RWPE1 (cell line): Measurements from ENCODE around the gene PLXND1.

ENCODE experiments used
- CTCF ChIA-PET: fragments of 350-600 bp; sonication (Branson Sonifier 250); formaldehyde crosslinking; extraction: SDS; loops from one replicate; lab custom pipeline; 2021; lab: Yijun Ruan, JAX
- POLR2A ChIA-PET: fragments of 400-600 bp; formaldehyde crosslinking; extraction: SDS; loops from one replicate; lab custom pipeline; 2020; ENCODE audit warnings: antibody characterized with exemption; ENCODE audit not compliant: low non-redundant PET; lab: Yijun Ruan, JAX
- DNase-seq: peaks from one replicate; pipeline ENCODE4 v3.0.0; 2012; ENCODE audit warnings: low spot score
- H3K27ac ChIP-seq: fragments of 450-650 bp; 2 replicates; pipeline ENCODE4 v1.5.1; 2017
- CTCF ChIP-seq: fragments of 450-650 bp; conservative IDR thresholded peaks from 2 replicates; pipeline ENCODE4 v1.5.1; 2017; ENCODE audit warnings: low read depth, mild to moderate bottlenecking

The PLXND1 gene

GRCh38 chr3:129608936-129609590 lies 2.6 kb upstream of the PLXND1 start:
- ChIA-PET CTCF (no interaction called here), POLR2A (no interaction called here)
- TF ChIP-seq CTCF: no peak
- H3K27ac ChIP-seq: no peak overlapping the region
- DNase-seq: no peak

- TF ChIP-seq CTCF: no peak
- DNase-seq: no peak
- POLR2A ChIA-PET: no interaction called here
- H3K27ac ChIP-seq: no peak overlapping the region
- CTCF ChIA-PET: no interaction called here
Observed at GRCh38 chr3:129608087-129608935, 1.8 kb upstream of the PLXND1 start.

GRCh38 chr3:129607391-129608068 lies 1.1 kb upstream of the PLXND1 start:
- no peak for DNase-seq
- peak overlapping the region; percentile 68 for H3K27ac ChIP-seq
- ChIA-PET CTCF (no interaction called here), POLR2A (interaction anchor here (0.6 kb wide), 1 partner anchor 15 kb away, joined by 3 read pairs; no protein-coding TSS in a partner anchor)
- no peak for TF ChIP-seq CTCF

GRCh38 chr3:129605922-129606635 lies 397 bp downstream of the PLXND1 start:
- H3K27ac ChIP-seq: no peak overlapping the region
- POLR2A ChIA-PET: interaction anchor here (0.6 kb wide), 1 partner anchor 48 kb away, joined by 3 read pairs; no protein-coding TSS in a partner anchor
- peak; percentile 23 for DNase-seq
- TF ChIP-seq CTCF: no peak
- CTCF ChIA-PET: interaction anchor here (0.6 kb wide), 1 partner anchor 89 kb away, joined by 3 read pairs; no protein-coding TSS in a partner anchor

- ChIA-PET CTCF (interaction anchor here (0.6 kb wide), 1 partner anchor 88 kb away, joined by 3 read pairs; no protein-coding TSS in a partner anchor), POLR2A (interaction anchor here (0.6 kb wide), 1 partner anchor 47 kb away, joined by 3 read pairs; no protein-coding TSS in a partner anchor)
- no peak overlapping the region for H3K27ac ChIP-seq
- DNase-seq: no peak
- TF ChIP-seq CTCF: no peak
Observed at GRCh38 chr3:129605203-129605921, 1.1 kb downstream of the PLXND1 start.
